GM11168 (cell line): ENCODE measurements around the gene CAST.

Source experiments
- in situ Hi-C: fragments of 300-500 bp; cut with MboI; formaldehyde crosslinking; loops from one replicate; pipeline ENCODE4 v1.12.0; 2022; ENCODE audit warnings: low sequenced_read_pairs; ENCODE audit not compliant: unreplicated experiment

CAST gene

GRCh38 chr5:96663608-96664007 is 1.4 kb downstream of the CAST start:
- in situ Hi-C loops = no loop called here

DNA sequence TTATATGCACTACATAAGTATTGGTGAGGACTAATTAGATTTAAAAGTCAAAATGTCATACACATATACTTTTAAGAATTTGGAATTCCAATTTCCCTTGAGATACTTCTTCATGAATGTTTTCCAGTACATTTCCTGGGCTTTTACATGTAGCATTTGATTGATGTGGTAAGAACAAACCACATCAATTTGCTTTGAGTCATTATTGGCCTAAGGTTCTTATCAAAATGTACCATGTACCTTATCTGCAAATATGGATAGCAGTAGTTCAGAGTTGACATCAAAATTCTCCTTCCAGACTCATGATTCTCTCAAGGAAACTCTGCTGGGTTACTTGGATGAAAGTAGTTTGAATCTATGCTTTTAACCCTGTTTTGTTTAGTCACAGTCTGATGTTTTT is 2.5 kb downstream of the CAST start:
- in situ Hi-C loops = no loop called here

DNA sequence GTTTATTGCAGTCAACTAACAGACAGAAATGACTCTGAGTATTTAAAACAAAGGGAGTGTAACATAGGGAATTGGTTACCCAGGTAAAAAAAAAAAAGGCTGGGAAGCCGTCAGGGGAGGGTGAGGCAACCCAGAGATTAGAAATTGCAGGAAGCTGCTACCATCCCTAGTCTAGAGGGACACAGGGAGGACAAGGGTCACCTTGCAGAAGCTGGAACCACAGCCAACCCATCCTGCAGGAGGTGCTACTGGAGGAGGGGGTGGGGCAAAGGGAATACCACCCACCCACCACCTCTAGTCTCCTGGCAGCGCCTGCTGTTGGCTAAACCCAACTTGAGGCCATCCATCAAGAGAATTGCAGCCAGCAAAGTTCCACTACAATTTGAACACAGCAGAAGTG is 6.5 kb downstream of the CAST start:
- in situ Hi-C loops = no loop called here

DNA sequence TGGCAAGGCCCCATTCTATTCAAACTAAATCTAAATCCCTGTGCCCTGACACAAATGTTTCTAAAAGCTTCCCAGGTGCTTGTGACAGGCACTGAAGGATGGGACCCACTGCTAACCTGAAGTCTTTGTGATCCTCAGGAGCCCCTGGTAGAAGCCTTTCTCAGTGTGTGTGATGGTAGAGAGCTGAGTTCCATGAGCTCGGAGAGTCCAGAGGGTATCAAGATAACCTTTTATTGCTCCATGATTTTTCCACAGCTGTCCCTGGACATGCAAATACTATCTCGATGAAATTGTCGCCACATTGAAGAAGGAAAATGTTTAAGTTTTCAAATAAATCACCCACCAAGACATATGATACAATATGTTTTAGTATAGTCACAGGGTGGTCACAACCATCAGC is 7.7 kb downstream of the CAST start:
- in situ Hi-C loops = no loop called here

- in situ Hi-C loops = no loop called here
Observed at GRCh38 chr5:96671441-96671840, 9.3 kb downstream of the CAST start.

DNA sequence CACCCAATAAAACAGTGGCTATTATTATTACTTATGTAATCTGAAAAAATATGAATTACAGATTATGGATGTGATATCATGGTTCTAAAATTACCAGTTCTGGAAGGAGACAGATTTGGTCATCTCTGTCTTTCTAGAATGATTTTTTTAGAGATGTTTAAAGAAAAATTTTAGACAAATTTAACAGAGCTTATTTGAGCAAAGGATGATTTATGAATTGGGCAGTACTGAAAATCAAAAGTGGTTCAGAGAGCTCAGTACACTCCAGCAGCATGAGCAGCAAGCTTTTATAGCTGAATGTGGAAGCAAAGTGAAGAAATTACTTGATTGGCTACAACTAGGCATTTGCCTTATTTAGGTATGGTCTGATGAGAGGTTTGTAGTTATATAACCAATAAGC is 11.0 kb downstream of the CAST start:
- in situ Hi-C loops = no loop called here

DNA sequence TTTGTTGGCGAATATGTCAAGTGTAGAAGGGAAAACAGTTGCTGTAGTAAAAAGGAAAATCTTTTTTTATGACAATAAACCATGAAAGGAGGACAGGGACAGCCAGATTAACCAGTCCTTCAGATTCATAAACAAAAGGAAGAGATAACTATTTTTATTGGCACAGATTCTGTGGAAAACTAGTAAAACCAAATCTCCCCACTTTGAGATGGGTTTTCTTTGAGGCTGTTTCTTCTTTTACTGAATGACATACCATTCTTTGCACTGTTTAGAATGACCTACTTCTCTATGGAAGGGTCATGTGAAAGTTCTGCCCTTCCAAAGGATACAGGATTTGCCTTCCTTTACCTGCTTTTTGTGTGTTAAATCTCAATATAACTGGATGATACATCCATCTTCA is 13.7 kb downstream of the CAST start:
- in situ Hi-C loops = no loop called here

GRCh38 chr5:96677496-96677895 is 15.3 kb downstream of the CAST start:
- in situ Hi-C loops = no loop called here

DNA sequence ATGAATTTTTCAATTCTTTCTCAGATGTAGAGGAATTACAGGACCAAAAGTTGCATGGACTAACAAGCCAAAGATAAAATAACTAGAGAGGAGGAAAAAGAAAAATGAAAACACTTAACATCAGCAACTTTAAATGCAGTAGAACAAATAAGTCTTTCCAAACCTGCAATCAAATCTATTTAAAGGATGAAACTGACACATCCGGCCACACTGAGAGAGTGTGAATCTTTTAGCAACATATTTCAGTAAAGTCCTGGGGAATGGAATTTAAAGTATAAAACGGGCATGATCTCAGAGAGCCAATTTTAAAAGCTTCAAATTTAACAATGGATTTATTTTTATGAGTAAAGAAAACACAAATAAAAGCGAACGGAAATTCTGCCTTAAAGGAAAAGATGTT is 17.1 kb downstream of the CAST start:
- in situ Hi-C loops = no loop called here

- in situ Hi-C loops = loop anchor here (10.0 kb wide), 1 partner anchor 56 kb away; no protein-coding TSS in a partner anchor
Observed at GRCh38 chr5:96680759-96681470, 18.7 kb downstream of the CAST start.

DNA sequence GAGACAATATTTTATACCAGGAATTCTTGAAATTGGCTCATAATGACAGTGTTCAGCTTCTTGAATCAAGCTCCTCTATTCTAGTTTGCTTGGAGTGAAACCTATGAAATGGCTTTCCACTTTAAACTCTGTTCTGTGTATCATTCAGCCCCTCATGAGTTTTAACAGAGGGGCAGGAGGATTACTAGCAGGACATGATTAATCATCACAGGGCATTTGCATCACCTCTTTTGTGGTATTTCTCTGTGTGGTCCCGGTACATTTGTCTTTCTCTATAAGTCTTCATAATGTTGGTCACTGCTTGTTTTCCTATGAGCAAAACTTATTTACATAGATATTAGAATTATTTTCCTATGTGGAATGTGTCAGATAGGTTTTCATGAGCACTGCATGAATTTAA is 21.2 kb downstream of the CAST start:
- in situ Hi-C loops = loop anchor here (10.0 kb wide), 1 partner anchor 59 kb away; no protein-coding TSS in a partner anchor

DNA sequence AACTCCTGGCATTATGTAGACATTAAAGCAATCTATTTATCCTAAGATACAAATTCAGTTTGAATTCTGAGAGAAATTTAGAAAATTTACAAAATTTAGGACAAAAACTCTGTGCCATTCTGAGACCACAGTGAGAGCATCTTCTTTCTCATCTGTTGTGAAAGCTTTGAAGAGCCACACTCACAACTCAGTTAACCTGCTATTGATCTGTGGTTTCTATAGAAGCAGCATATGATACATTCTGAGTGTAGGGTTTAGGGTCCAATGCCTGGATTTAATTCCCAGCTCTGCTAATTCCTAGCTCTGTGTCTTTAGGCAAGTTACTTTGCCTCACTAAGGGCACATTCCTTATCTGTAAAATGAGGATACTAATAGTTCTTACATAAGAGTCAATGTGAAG is 21.6 kb downstream of the CAST start:
- in situ Hi-C loops = loop anchor here (10.0 kb wide), 1 partner anchor 59 kb away; no protein-coding TSS in a partner anchor

DNA sequence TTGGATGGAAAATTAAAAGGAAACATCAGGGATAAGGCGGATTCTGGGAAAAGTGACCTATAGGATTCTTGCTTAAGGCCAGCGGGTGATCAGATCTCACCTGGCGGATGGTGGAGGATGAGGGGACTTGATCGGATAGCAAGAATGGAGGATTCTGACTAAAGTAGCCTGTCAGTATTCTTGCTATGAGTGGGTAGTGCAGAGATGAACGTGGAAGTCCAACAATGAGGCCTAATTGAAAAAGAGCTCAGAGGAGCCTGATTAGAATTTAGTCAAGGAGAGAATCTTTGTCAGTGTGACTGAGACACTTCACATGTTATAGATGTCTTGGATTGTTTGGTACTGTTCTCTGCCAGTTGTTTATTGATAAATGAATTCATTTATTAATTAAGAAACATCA is 24.9 kb downstream of the CAST start:
- in situ Hi-C loops = loop anchor here (10.0 kb wide), 1 partner anchor 62 kb away; no protein-coding TSS in a partner anchor

- in situ Hi-C loops = loop anchor here (10.0 kb wide), 1 partner anchor 63 kb away; no protein-coding TSS in a partner anchor
Observed at GRCh38 chr5:96687812-96688453, 25.8 kb downstream of the CAST start.

- in situ Hi-C loops = no loop called here
Observed at GRCh38 chr5:96690861-96691260, 28.7 kb downstream of the CAST start.

- in situ Hi-C loops = no loop called here
Observed at GRCh38 chr5:96691503-96692303, 29.5 kb downstream of the CAST start.

DNA sequence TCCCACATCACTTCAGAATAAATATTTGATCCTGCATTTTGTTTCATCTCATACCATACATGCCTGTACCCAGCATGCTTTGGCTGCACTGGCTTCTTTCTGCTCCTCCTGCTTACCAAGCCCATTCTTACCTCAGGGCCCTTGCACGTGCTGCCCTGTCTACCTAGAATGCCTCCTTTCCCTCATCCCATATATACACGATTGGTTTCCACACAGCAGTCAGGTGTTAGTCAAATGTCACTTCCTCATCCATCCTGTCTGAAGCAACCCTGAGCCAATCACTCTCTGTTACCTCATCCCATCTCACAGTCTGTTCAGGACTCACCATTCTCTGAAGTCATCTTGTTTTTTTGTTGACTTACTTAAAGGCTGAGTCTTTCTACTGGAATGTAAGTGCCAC is 30.3 kb downstream of the CAST start:
- in situ Hi-C loops = no loop called here

DNA sequence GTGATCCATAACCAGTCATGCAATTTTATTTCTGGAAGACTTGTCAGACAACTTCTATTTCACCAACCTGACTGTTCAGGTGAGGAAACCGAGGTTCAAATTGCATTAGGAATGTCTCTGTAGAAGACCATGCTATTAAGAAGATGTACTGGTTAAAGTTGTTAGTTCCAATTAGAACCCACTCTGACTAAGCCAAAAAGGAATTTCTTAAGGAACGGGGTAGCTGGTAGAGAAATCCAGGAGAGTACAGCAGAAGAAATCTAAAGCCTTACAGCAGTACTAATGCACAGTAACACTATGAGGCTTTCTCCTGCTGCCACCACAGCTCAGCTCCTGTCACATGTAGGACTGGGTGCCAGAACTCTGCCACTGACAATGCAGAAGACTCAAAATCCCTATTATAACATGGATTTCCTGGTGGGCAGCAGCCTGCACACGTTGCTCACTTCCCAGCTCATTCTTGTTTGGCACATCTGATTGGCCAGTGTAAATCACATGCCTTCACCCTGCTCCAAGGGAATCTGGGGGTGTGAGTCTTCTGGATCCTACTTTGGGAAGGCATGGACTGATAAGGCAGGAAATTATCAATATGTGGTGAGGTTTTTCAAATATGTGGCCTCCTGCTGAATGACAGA is 37.1 kb downstream of the CAST start:
- in situ Hi-C loops = no loop called here

- in situ Hi-C loops = no loop called here
Observed at GRCh38 chr5:96702503-96703383, 40.6 kb downstream of the CAST start.
